Fibroblast of pulmonary artery (primary cell): ENCODE data around the gene PRKACB.
A peak's percentile ranks its signal among the peaks of the same experiment; 100 is the strongest.
"Not testable (repeated sequence)": the region's sequence is repeated elsewhere in the genome, so short reads cannot be mapped to it uniquely, and the experiment has no call there.

Experiments
- DNase-seq: peaks from one replicate; pipeline ENCODE4 v3.0.0-alpha.2; 2010; ENCODE audit warnings: low read depth
- H3K4me3 ChIP-seq: replicated peaks from 2 replicates; pipeline ENCODE4 v1.5.1; 2011; ENCODE audit warnings: low read depth, mild to moderate bottlenecking, control low read depth, low read length, moderate library complexity
- TF ChIP-seq, protein P1 (sequence below): IDR thresholded peaks from 2 replicates; pipeline ENCODE4 v1.5.1; 2011; ENCODE audit warnings: mild to moderate bottlenecking, control low read depth, low read length, inconsistent platforms; ENCODE audit errors: missing control alignments

The PRKACB gene

DNA sequence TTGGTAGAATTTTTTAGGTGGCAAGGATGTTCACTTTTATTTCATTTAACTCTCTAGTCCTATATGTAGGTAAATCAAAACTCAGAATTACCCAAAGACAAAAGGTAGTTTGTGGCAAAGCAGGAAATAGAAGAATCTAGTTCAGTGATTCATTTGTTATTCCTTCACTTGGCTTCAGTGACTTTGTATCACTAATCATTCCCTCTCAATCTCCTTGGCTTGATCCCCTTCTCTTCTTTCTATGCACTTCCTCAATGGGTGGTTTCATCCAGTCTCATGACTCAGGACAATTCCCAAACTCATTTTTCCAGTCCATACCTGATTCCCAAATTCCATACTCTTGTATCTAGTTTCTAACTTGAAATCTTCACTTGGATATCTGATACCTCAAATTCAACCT, 64.9 kb downstream of the PRKACB start:
- TF ChIP-seq, protein P1, sequence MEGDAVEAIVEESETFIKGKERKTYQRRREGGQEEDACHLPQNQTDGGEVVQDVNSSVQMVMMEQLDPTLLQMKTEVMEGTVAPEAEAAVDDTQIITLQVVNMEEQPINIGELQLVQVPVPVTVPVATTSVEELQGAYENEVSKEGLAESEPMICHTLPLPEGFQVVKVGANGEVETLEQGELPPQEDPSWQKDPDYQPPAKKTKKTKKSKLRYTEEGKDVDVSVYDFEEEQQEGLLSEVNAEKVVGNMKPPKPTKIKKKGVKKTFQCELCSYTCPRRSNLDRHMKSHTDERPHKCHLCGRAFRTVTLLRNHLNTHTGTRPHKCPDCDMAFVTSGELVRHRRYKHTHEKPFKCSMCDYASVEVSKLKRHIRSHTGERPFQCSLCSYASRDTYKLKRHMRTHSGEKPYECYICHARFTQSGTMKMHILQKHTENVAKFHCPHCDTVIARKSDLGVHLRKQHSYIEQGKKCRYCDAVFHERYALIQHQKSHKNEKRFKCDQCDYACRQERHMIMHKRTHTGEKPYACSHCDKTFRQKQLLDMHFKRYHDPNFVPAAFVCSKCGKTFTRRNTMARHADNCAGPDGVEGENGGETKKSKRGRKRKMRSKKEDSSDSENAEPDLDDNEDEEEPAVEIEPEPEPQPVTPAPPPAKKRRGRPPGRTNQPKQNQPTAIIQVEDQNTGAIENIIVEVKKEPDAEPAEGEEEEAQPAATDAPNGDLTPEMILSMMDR = no peak
- DNase-seq = no peak
- H3K4me3 ChIP-seq = no peak overlapping the region

DNA sequence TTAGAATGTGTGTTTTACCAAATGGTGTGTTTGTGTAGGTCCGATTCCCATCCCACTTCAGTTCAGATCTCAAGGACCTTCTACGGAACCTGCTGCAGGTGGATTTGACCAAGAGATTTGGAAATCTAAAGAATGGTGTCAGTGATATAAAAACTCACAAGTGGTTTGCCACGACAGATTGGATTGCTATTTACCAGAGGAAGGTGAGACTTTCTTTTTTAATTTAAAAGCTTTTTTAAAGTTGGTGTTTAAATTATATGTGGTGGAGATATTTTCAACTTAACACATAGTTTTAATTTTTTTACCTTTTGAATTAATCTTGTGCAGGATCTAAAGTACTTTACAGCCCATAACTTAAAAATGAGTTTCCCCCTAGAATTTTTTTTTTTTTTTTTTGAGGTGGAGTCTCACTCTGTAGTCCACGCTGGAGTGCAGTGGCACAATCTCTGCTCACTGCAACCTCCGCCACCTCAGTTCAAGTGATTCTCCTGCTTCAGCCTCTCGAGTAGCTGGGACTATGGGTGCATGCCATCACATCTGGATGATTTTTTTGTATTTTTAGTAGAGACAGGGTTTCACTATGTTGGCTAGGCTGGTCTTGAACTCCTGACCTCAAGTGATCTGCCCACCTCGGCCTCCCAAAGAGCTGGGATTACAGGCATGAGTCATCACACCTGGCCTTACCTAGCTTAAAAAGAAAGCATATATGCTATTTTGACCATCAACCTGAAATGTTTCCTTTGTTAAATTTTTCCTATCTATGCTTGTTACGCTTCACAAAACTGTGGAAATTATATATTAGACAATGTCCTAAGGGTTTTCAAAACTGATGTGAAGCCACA, 70.3 kb downstream of the PRKACB start:
- TF ChIP-seq, protein P1 = no peak
- no peak overlapping the region for H3K4me3 ChIP-seq
- DNase-seq = no peak

DNA sequence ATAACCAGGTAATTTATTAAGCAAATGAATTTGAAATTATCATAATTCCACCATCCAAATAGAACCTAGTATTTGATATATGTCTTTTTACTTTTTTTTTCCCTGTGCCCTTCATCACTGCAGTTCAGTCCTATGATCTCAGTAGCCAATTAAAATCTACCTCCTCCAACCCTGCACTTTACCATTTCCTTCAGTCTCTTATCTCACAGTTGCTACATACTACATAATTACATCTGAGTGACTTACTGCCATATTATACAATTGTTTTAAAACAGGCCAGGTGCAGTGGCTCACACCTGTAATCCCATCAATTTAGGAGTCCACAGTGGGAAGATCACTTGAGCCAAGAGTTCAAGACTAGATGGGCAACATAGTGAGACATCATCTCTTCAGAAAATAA, 73.2 kb downstream of the PRKACB start:
- DNase-seq = no peak
- TF ChIP-seq, protein P1 = no peak
- no peak overlapping the region for H3K4me3 ChIP-seq

DNA sequence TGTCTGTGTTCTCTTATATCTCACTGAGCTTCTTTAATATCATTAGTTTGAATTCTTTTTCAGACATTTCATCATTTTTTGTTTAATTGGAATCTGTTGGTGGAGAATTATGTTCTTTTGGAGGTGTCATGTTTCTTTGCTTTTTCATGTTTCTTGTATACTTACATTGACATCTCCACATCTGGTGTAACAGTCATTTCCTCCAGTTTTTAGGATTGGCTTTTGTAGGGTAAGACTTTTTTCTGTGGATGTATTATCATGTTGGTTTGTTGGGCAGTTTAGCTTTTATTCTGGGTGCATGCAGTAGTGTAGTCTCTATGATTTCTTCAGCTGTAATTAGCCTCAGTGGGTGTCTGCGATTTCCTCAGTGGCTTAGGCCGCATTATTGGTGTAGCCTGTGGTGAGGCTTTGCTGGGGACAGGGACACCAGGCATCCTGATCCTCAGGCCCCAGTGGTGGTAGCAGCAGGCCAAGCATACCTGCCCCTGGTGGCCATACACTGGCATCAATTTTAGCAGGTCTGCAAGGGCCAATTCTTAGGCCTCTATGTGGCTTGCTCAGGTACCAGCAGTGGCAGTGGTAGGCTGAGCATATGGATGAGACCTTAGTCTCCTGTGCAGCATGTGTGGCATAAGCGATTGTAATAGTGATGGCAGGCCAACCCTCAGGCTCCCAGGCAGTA, 79.8 kb downstream of the PRKACB start:
- TF ChIP-seq, protein P1 = no peak
- no peak overlapping the region for H3K4me3 ChIP-seq
- DNase-seq = no peak

DNA sequence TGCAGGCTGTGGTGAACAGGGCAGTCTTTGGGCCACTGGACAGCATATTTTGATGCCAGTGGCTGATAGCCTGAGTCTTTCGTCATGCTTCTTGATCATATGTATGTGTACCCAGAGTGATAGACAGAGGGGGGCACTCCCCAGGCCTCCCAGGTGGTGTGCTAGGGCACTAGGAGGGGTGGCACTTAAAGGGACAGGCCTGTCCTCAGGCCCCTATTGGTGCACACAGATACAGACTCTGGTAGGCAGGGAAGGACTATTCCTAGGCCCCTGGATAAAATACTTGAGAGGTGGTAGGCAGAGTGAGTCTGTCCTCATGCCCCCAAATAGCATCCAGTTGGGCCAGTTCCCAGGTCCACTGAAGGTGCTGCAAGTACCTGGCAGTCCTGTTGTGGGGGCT, 80.8 kb downstream of the PRKACB start:
- no peak overlapping the region for H3K4me3 ChIP-seq
- DNase-seq = no peak
- TF ChIP-seq, protein P1 = no peak

DNA sequence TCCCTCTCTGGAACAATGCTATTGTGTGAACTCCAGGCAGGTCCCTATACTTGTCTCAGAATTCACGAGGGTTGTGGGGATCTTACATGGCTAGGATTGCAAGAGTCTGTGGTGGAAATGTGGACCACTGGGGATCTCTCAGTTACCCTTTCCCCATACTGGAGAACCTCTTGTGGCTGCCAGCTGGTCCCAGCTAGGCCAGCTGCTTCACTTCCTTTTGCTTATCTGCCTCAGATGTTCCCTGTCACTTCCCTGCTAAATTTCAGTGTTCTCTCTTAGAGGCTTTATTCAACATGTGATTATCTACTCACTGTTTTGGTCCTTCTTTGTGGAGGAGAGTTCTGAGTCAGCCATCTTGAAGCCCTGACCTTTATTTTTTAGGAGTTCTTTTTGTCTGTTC, 81.6 kb downstream of the PRKACB start:
- peak; percentile 43 for DNase-seq
- no peak overlapping the region for H3K4me3 ChIP-seq
- TF ChIP-seq, protein P1 = no peak

DNA sequence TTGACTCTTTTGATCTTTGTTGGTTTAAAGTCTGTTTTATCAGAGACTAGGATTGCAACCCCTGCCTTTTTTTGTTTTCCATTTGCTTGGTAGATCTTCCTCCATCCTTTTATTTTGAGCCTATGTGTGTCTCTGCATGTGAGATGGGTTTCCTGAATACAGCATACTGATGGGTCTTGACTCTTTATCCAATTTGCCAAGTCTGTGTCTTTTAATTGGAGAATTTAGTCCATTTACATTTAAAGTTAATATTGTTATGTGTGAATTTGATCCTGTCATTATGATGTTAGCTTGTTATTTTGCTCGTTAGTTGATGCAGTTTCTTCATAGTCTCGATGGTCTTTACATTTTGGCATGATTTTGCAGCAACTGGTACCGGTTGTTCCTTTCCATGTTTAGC, 88.6 kb downstream of the PRKACB start:
- not testable (repeated sequence) for H3K4me3 ChIP-seq, DNase-seq
